B cell (primary cell): Measurements from ENCODE around the gene CHST11. TPM values are rescaled to one million over a fixed set of nuclear protein-coding genes. Genes with fewer than 3 reads are reported as not detected.

Experiments used
- ATAC-seq: fragments of 200-7000 bp; cut with Tn5 transposase; one replicate; pipeline ENCODE4 v1.10.0; 2021; ENCODE audit warnings: low read depth, mild to moderate bottlenecking, moderate number of reproducible peaks, moderate library complexity
- CTCF ChIA-PET: fragments of 350-600 bp; sonication (Branson Sonifier 250); formaldehyde crosslinking; loops from one replicate; lab custom pipeline; 2021; ENCODE audit warnings: antibody characterized with exemption, inconsistent platforms; lab: Charles Lee
- POLR2A ChIA-PET: fragments of 350-600 bp; sonication (Branson Sonifier 250); formaldehyde crosslinking; loops from one replicate; lab custom pipeline; 2021; ENCODE audit warnings: antibody characterized with exemption; lab: Charles Lee
- DNase-seq: peaks from one replicate; pipeline ENCODE4 v3.0.0; 2013
- H2AFZ ChIP-seq: 2 replicates; pipeline ENCODE4 v1.6.1; 2012; ENCODE audit warnings: mild to moderate bottlenecking, low read depth, low read length; ENCODE audit not compliant: insufficient read depth, poor library complexity, severe bottlenecking
- H3K27ac ChIP-seq, 2 donors: 1 replicate in 1 of 2; 2 replicates in 1 of 2; pipeline ENCODE4 v1.5.1; 2012 to 2013; ENCODE audit warnings: low read length in 2 of 2, mild to moderate bottlenecking in 2 of 2, moderate library complexity in 1 of 2
- H3K27me3 ChIP-seq, 4 experiments: fragments of 200-600 bp in 1 of 4; sonication (generic) in 1 of 4; replicated peaks in 1 of 4; 1 replicate in 2 of 4; 2 replicates in 2 of 4; pipeline versions ENCODE4 v1.6.1 to v1.7.0; 2013 to 2016; ENCODE audit warnings: low read length in 3 of 4, mild to moderate bottlenecking in 2 of 4, mixed read lengths in 1 of 4, moderate library complexity in 1 of 4; ENCODE audit not compliant: insufficient read depth in 4 of 4, control insufficient read depth in 3 of 4; ENCODE audit errors: control extremely low read depth in 1 of 4
- H3K36me3 ChIP-seq, 2 experiments: replicated peaks in 1 of 2; 1 replicate in 1 of 2; 2 replicates in 1 of 2; pipeline versions ENCODE4 v1.6.1 to v1.7.1; 2013; ENCODE audit warnings: low read length in 1 of 2; ENCODE audit not compliant: insufficient read depth in 2 of 2, control insufficient read depth in 1 of 2; ENCODE audit errors: control extremely low read depth in 1 of 2, extremely low read depth in 1 of 2
- H3K4me1 ChIP-seq, 2 donors: fragments of 200-600 bp in 1 of 2; sonication (generic) in 1 of 2; 1 replicate in 1 of 2; 2 replicates in 1 of 2; pipeline versions ENCODE4 v1.5.1 to v1.6.1; 2013 to 2017; ENCODE audit warnings: low read length in 2 of 2; ENCODE audit not compliant: control insufficient read depth in 2 of 2, insufficient read depth in 2 of 2
- H3K4me2 ChIP-seq: replicated peaks from 2 replicates; pipeline ENCODE3; 2012; ENCODE audit warnings: mild to moderate bottlenecking, low read depth, low read length; ENCODE audit not compliant: poor library complexity, severe bottlenecking
- H3K4me3 ChIP-seq, 5 experiments: fragments of 200-600 bp in 1 of 5; sonication (generic) in 1 of 5; 1 replicate in 3 of 5; 2 replicates in 2 of 5; pipeline versions ENCODE4 v1.5.1 to v1.7.0; 2011 to 2016; ENCODE audit warnings: low read length in 4 of 5, mild to moderate bottlenecking in 4 of 5, low read depth in 2 of 5, control low read depth in 1 of 5, moderate library complexity in 1 of 5; ENCODE audit not compliant: insufficient read depth in 1 of 5; ENCODE audit errors: control extremely low read depth in 1 of 5, extremely low read depth in 1 of 5
- H3K79me2 ChIP-seq: fragments of 200-600 bp; sonication (generic); one replicate; pipeline ENCODE4 v1.6.0; 2016; ENCODE audit warnings: low read length; ENCODE audit not compliant: control insufficient read depth, insufficient read depth
- H3K9ac ChIP-seq: fragments of 200-600 bp; sonication (generic); 2 replicates; pipeline ENCODE4 v1.6.1; 2017; ENCODE audit warnings: mild to moderate bottlenecking, low read length, moderate library complexity
- H3K9me3 ChIP-seq, 3 donors: one replicate each; pipeline versions ENCODE4 v1.6.1 to v1.7.1; 2013; ENCODE audit warnings: low read length in 2 of 3; ENCODE audit not compliant: control insufficient read depth in 2 of 3, insufficient read depth in 1 of 3; ENCODE audit errors: control extremely low read depth in 1 of 3
- H4K20me1 ChIP-seq: 2 replicates; pipeline ENCODE4 v1.6.0; 2012; ENCODE audit warnings: mild to moderate bottlenecking, low read length; ENCODE audit not compliant: insufficient read depth, control insufficient read depth, poor library complexity, severe bottlenecking
- H3K27ac Mint-ChIP-seq: one replicate; pipeline ENCODE4 v1.8.0; 2021; ENCODE audit warnings: mixed read lengths
- H3K27me3 Mint-ChIP-seq: one replicate; pipeline ENCODE4 v1.8.0; 2021; ENCODE audit warnings: mixed read lengths
- H3K4me1 Mint-ChIP-seq: one replicate; pipeline ENCODE4 v1.8.0; 2021; ENCODE audit warnings: mixed read lengths
- H3K4me3 Mint-ChIP-seq: one replicate; pipeline ENCODE4 v1.8.0; 2021; ENCODE audit warnings: mixed read lengths
- H3K9me3 Mint-ChIP-seq: one replicate; pipeline ENCODE4 v1.8.0; 2022; ENCODE audit warnings: mixed read lengths; ENCODE audit not compliant: insufficient read depth
- EZH2 ChIP-seq: IDR thresholded peaks from 2 replicates; pipeline ENCODE4 v1.6.1; 2012; ENCODE audit warnings: borderline replicate concordance, low read depth, mild to moderate bottlenecking, moderate library complexity, low read length; ENCODE audit not compliant: insufficient read depth, poor library complexity, severe bottlenecking
- WGBS: methylation state at CpG from one replicate; pipeline ENCODE4 v1.1.5; 2013; ENCODE audit warnings: missing lambda C conversion rate; ENCODE audit not compliant: insufficient coverage; 5-methylcytosine and 5-hydroxymethylcytosine counted together
- intact Hi-C: fragments of 100-400 bp; cut with micrococcal nuclease; formaldehyde crosslinking; loops from one replicate; pipeline ENCODE4 v1.10.0; 2022
- polyA plus RNA-seq: library from polyadenylated mRNA; depleted of rRNA; stranded (reverse); fragments of >200 nt; gene quantifications from 2 replicates; pipeline ENCODE4 v1.2.3, GENCODE V29; 2012
- total RNA-seq, 2 donors: library from RNA; stranded (reverse); fragments of 120-200 nt in 1 of 2; gene quantifications; 1 replicate in 1 of 2; 2 replicates in 1 of 2; pipeline versions ENCODE4 v1.2.3 to v1.2.4, GENCODE V29; 2013 to 2022
- TF ChIP-seq, protein P1 (sequence below): fragments of 200-600 bp; IDR thresholded peaks from one replicate; pipeline ENCODE4 v1.8.0; 2022; ENCODE audit warnings: antibody characterized with exemption, mild to moderate bottlenecking

CHST11 gene
- total and polyA plus RNA-seq, 2 donors (not counting 1 experiment from before 2014, with no cell fraction given), result 46.3 to 152 TPM

DNA sequence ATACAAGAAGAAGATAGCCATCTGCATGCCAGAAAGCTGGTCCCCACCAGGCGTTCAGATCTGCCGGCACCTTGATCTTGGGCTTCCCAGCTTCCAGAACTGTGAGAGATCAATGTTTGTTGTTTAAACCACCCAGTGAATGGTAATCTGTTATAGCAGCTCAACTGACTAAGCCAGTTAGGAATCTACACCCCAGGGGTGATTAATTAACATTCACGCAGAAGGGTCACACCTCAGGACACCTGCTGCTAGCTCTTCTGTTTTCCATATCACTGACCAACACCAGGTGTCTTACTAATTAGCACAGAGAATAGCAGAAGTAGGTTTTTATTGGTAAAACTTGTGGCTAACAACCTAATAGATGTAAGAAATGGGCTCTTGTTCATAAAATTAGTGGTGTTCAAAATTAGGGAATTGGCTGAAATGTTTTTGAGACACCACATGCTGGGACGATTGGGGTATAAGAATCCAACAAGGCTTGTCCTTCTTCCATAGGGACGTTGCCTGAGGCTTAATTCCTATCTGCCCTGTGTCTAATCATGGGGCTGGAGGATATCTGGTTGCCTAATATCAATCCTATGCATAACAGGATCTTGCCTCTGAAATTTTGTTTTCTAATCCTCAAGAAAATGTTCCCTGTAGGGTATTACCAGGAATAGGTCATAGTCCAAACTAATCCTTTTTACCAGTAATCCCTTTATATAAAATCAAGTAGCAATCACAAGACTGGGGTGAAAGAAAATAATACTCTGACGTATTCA lies 42.0 kb upstream of the CHST11 start:
- no peak overlapping the region for H3K4me3 ChIP-seq
- no peak overlapping the region for H3K9ac ChIP-seq
- Mint-ChIP-seq H3K27me3 (no peaks in the 10 kb centered on the region), H3K9me3 (no peaks in the 10 kb centered on the region), H3K4me3 (no peak overlapping the region), H3K4me1 (peaks cover 15% of the 10 kb centered on the region), H3K27ac (no peak overlapping the region)
- H3K4me2 ChIP-seq, result no peak overlapping the region
- WGBS, result no CpG with 5 or more reads among the region's 6 CpGs
- no peaks in the 10 kb centered on the region for H3K9me3 ChIP-seq
- peaks cover 0 to 3% (median 0%) of the 10 kb centered on the region in 4 experiments for H3K27me3 ChIP-seq
- H3K36me3 ChIP-seq, result no peaks in the 10 kb centered on the region
- ChIA-PET CTCF (no interaction called here), POLR2A (interaction anchor here (0.9 kb wide), 1 partner anchor 33 kb away, joined by 3 read pairs; no protein-coding TSS in a partner anchor)
- TF ChIP-seq, protein P1, sequence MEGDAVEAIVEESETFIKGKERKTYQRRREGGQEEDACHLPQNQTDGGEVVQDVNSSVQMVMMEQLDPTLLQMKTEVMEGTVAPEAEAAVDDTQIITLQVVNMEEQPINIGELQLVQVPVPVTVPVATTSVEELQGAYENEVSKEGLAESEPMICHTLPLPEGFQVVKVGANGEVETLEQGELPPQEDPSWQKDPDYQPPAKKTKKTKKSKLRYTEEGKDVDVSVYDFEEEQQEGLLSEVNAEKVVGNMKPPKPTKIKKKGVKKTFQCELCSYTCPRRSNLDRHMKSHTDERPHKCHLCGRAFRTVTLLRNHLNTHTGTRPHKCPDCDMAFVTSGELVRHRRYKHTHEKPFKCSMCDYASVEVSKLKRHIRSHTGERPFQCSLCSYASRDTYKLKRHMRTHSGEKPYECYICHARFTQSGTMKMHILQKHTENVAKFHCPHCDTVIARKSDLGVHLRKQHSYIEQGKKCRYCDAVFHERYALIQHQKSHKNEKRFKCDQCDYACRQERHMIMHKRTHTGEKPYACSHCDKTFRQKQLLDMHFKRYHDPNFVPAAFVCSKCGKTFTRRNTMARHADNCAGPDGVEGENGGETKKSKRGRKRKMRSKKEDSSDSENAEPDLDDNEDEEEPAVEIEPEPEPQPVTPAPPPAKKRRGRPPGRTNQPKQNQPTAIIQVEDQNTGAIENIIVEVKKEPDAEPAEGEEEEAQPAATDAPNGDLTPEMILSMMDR, result no peak
- TF ChIP-seq EZH2, result no peak
- no peaks in the 10 kb centered on the region for H4K20me1 ChIP-seq
- H3K4me1 ChIP-seq, result peaks cover 5 to 29% of the 10 kb centered on the region in 2 donors
- H3K27ac ChIP-seq, result no peak overlapping the region
- no peak overlapping the region for H2AFZ ChIP-seq
- H3K79me2 ChIP-seq, result no peaks in the 10 kb centered on the region
- DNase-seq (peak; percentile 28), ATAC-seq (no peak)
- intact Hi-C loops, result no loop called here

DNA sequence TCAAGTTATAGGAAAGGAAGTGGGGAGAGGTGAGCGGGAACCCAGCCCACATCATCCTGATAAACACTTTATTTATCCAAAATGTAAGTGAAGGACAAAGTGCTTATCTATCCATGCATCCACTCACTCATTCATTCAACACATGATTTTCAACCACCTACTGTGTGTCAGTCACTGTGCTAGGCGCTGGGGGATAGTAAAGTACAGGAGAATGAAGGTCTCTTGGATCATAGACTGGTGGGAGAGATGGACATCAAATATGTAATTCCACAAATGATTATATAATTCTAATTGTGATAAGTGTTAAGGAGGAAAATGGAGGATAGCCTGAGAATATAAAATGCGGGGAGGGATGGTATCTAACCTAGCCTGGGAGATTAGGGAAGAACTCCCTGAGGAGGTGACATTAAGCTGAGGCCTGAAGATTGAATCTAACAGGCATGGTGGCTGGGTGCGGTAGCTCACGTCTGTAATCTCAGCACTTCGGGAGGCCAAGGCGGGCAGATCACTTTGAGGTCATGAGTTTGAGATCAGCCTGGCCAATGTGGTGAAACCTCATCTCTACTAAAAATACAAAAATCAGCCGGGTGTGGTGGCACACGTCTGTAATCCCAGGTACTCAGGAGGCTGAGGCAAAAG lies 41.3 kb upstream of the CHST11 start:
- no CpG with 5 or more reads among the region's 9 CpGs for WGBS
- Histone ChIP-seq H3K4me1 (peaks cover 5 to 29% of the 10 kb centered on the region in 2 donors), H3K27me3 (peaks cover 0 to 3% (median 0%) of the 10 kb centered on the region in 4 experiments), H3K27ac (no peak overlapping the region), H3K36me3 (no peaks in the 10 kb centered on the region), H3K9me3 (no peaks in the 10 kb centered on the region), H2AFZ (no peak overlapping the region), H3K4me2 (no peak overlapping the region), H3K79me2 (no peaks in the 10 kb centered on the region), H3K9ac (no peak overlapping the region), H4K20me1 (no peaks in the 10 kb centered on the region), H3K4me3 (no peak overlapping the region)
- ATAC-seq, result no peak
- Mint-ChIP-seq H3K9me3 (no peaks in the 10 kb centered on the region), H3K4me3 (no peak overlapping the region), H3K4me1 (peaks cover 15% of the 10 kb centered on the region), H3K27ac (no peak overlapping the region), H3K27me3 (no peaks in the 10 kb centered on the region)
- intact Hi-C loops, result no loop called here
- ChIA-PET POLR2A (no interaction called here), CTCF (no interaction called here)
- DNase-seq, result no peak
- TF ChIP-seq EZH2, result no peak
- TF ChIP-seq, protein P1, result no peak
